Heart right ventricle (tissue), 16 donors: ENCODE results near the gene AGT. TPM values are rescaled to one million over a fixed set of nuclear protein-coding genes. Genes with fewer than 3 reads are reported as not detected.

Source experiments
- ATAC-seq, 8 donors: fragments of 200-7000 bp; cut with Tn5 transposase; one replicate each; pipeline ENCODE4 v1.9.1; 2020; ENCODE audit warnings: mild to moderate bottlenecking in 8 of 8, moderate library complexity in 8 of 8, moderate number of reproducible peaks in 1 of 8
- DNase-seq, 2 donors: peaks; one replicate each; pipeline ENCODE4 v3.0.0-alpha.2; 2020
- H3K27ac ChIP-seq, 10 donors: fragments of 200-600 bp; sonication (generic) in 2 of 10; one replicate each; pipeline versions ENCODE4 v1.5.0 to v1.8.0; 2020 to 2022; ENCODE audit warnings: mild to moderate bottlenecking in 3 of 10
- H3K27me3 ChIP-seq, 7 donors: fragments of 200-600 bp; one replicate each; pipeline ENCODE4 v1.8.0; 2021 to 2022; ENCODE audit warnings: mild to moderate bottlenecking in 2 of 7
- H3K36me3 ChIP-seq, 9 donors: fragments of 200-600 bp; sonication (generic) in 1 of 9; one replicate each; pipeline versions ENCODE4 v1.5.0 to v1.8.0; 2020 to 2022; ENCODE audit warnings: mild to moderate bottlenecking in 2 of 9
- H3K4me1 ChIP-seq, 9 donors: fragments of 200-600 bp; sonication (generic) in 1 of 9; one replicate each; pipeline versions ENCODE4 v1.5.0 to v1.8.0; 2020 to 2022; ENCODE audit warnings: mild to moderate bottlenecking in 4 of 9
- H3K4me3 ChIP-seq, 10 donors: fragments of 200-600 bp; sonication (generic) in 2 of 10; one replicate each; pipeline versions ENCODE4 v1.5.0 to v1.8.0; 2020 to 2022; ENCODE audit warnings: mild to moderate bottlenecking in 7 of 10, moderate library complexity in 2 of 10
- H3K9me3 ChIP-seq, 11 donors: fragments of 200-600 bp in 10 of 11; sonication (generic) in 2 of 11; one replicate each; pipeline versions ENCODE4 v1.5.0 to v1.8.0; 2013 to 2022; ENCODE audit warnings: mild to moderate bottlenecking in 2 of 11, control low read depth in 1 of 11, moderate library complexity in 1 of 11
- CTCF ChIP-seq, 9 donors: fragments of 200-600 bp; sonication (generic) in 2 of 9; IDR thresholded peaks; one replicate each; pipeline versions ENCODE4 v1.5.0 to v1.8.0; 2021 to 2022; ENCODE audit warnings: antibody characterized with exemption in 9 of 9, mild to moderate bottlenecking in 5 of 9, moderate library complexity in 1 of 9
- whole genome bisulfite sequencing, 2 donors: extraction: QIAGEN DNeasy Blood & Tissue Kit; methylation state at CpG; one replicate each; pipeline ENCODE4 v1.1.7; 2013; ENCODE audit warnings: inconsistent platforms in 1 of 2; 5-methylcytosine and 5-hydroxymethylcytosine counted together
- intact Hi-C, 10 donors: fragments of 100-400 bp; cut with DNase I; formaldehyde crosslinking; loops; one replicate each; pipeline versions ENCODE4 v1.11.1 to v1.14.2; 2022
- polyA plus RNA-seq, 2 donors: library from polyadenylated mRNA; stranded (reverse); fragments of 200-250 nt; gene quantifications; one replicate each; pipeline ENCODE4 v1.2.3, GENCODE V29; 2013
- total RNA-seq, 10 donors: library from RNA; stranded (reverse); fragmentation: NEBNext Ultra II Directional in 3 of 10; extraction: Animal tissue kit (Norgen Biotek cat#: 25700) in 3 of 10; gene quantifications; one replicate each; pipeline versions ENCODE4 v1.2.1 to v1.2.4, GENCODE V29; 2021 to 2023
- donor health status: Arrhythmogenic right ventricular cardiomyopathy.
- donor health status: ischemic (EF 13 %, LVEDD 7.1; RV severe dilation, severe dysfunction).
- donor health status: healthy with polysubstance abuse.
- donor health status: DM: no; HTN: yes; CAD: no.
- donor health status: DM: no; HTN: no; CAD: no.
- donor health status: ischemic (EF 25% LVEDD 6.9; RV normal size, moderate dysfunction).
- donor health status: ischemic (EF 25% LVEDD 5.7; RV mildly dilated, moderate dysfunction).
- donor health status: healthy.
- donor health status: DM: yes; HTN: yes; CAD: no.
- donor health status: Ischemic cardiomyopathy.
- donor health status: ischemic (EF 35%, LVEDD 5.7; RV mildly dilated, moderate dysfunction).
- donor health status: nonischemic (EF 11% LVEDD 7.7; RV severe dilation, severe dysfunction).
- donor health status: DM: yes; HTN: yes; CAD: no.
- donor health status: PGD.
- donor health status: ischemic (EF 29% LVEDD 5.4; RV normal size, mild dysfunction).
- donor health status: nonischemic (EF 23%, LVEDD 6.1; RV moderate dilation, normal function).

The AGT gene
- total and polyA plus RNA-seq, 12 donors = 44.2 to 94.7 (median 63.3) TPM

GRCh38 chr1:230743899-230744298, 30.0 kb upstream of the AGT start:
- H3K9me3 ChIP-seq = no peaks in the 10 kb centered on the region
- 76 to 89% methylated on average over 2 of the region's 2 CpGs for WGBS, 2 donors

GRCh38 chr1:230739564-230740290, 25.8 kb upstream of the AGT start:
- no peak for DNase-seq
- intact Hi-C loops = no loop called here
- no peak for TF ChIP-seq CTCF (IDR thresholded peaks at IDR 0.05)
- H3K9me3 ChIP-seq = peaks cover 0 to 7% (median 0%) of the 10 kb centered on the region in 11 donors
- WGBS, 2 donors = 93 to 97% methylated on average over 12 of the region's 12 CpGs
- H3K4me1 ChIP-seq = no peaks in the 10 kb centered on the region
- no peak for ATAC-seq
- H3K4me3 ChIP-seq = no peak overlapping the region
- no peaks in the 10 kb centered on the region for H3K27me3 ChIP-seq
- no peak overlapping the region for H3K27ac ChIP-seq
- H3K36me3 ChIP-seq = no peaks in the 10 kb centered on the region

More at GRCh38 chr1:230743899-230744298, 30.0 kb upstream of the AGT start:
- H3K4me1 ChIP-seq = no peaks in the 10 kb centered on the region
- ATAC-seq (no peak), DNase-seq (no peak)
- no peak overlapping the region for H3K27ac ChIP-seq
- intact Hi-C loops = no loop called here
- no peaks in the 10 kb centered on the region for H3K27me3 ChIP-seq
- H3K4me3 ChIP-seq = no peak overlapping the region
- TF ChIP-seq CTCF (IDR thresholded peaks at IDR 0.05) = no peak
- H3K36me3 ChIP-seq = no peaks in the 10 kb centered on the region

GRCh38 chr1:230737622-230738262, 23.8 kb upstream of the AGT start:
- 94 to 95% methylated on average over 3 of the region's 3 CpGs for WGBS, 2 donors
- DNase-seq (no peak), ATAC-seq (no peak)
- no peaks in the 10 kb centered on the region for H3K4me1 ChIP-seq
- H3K27me3 ChIP-seq = no peaks in the 10 kb centered on the region
- intact Hi-C loops = no loop called here
- no peak overlapping the region for H3K27ac ChIP-seq
- peaks cover 0 to 7% (median 0%) of the 10 kb centered on the region in 11 donors for H3K9me3 ChIP-seq
- H3K36me3 ChIP-seq = no peaks in the 10 kb centered on the region
- H3K4me3 ChIP-seq = no peak overlapping the region
- TF ChIP-seq CTCF (IDR thresholded peaks at IDR 0.05) = no peak

GRCh38 chr1:230735447-230735846, 21.5 kb upstream of the AGT start:
- no peak overlapping the region for H3K27ac ChIP-seq
- H3K4me1 ChIP-seq = peaks cover 0 to 15% (median 11%) of the 10 kb centered on the region in 9 donors
- no peaks in the 10 kb centered on the region for H3K27me3 ChIP-seq
- H3K9me3 ChIP-seq = peaks cover 0 to 7% (median 0%) of the 10 kb centered on the region in 11 donors
- no peak overlapping the region for H3K4me3 ChIP-seq
- intact Hi-C loops = no loop called here
- TF ChIP-seq CTCF (IDR thresholded peaks at IDR 0.05) = no peak
- DNase-seq (no peak), ATAC-seq (no peak)
- no peaks in the 10 kb centered on the region for H3K36me3 ChIP-seq
- 67 to 74% methylated on average over 2 of the region's 2 CpGs for WGBS, 2 donors
